Islet precursor cell (in vitro differentiated cells): ENCODE results near the gene IFIT3.
"Not testable (repeated sequence)": the region's sequence is repeated elsewhere in the genome, so short reads cannot be mapped to it uniquely, and the experiment has no call there.

ENCODE experiments used
- DNase-seq: peaks from one replicate; pipeline ENCODE4 v3.0.0-alpha.2; 2018

IFIT3 gene

DNA sequence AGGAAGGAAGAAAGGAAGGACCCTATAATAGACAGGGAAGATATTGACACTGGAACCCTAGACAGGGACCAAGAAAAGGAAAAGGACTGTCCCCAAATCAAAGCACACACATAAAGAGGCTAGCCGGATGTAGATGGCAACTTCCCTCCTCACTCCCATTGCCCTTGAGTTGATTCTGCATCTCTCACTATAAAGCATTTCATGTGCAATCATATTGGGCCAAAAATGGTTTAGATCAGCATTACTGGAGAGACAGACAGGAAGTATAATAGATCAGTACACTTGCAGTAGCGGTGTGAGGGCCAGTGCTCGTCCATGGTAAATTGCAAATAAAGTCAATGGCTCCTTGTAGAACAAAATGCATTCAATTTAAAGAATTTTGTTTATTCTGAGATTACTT, 8.4 kb downstream of the IFIT3 start:
- DNase-seq = no peak

DNA sequence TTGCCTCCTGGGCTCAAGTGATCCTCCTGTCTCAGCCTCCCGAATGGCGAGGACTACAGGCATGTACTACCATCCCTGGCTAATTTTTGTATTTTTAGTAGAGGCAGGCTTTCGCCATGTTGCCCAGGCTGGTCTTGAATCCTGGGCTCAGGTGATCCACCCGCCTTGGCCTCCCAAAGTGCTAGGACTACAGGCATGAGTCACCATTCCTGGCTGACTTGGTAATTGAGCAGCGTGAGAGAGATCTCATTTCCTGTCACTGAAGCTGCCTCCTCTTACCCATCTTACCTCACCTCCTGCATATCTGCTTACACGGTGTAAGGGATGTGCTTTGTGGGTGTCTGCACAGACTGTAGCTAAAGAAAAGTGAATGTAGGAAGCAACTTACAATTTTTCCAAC, 9.7 kb downstream of the IFIT3 start:
- DNase-seq = peak; percentile 76

- no peak for DNase-seq
Measured at GRCh38 chr10:89338713-89339112, 10.9 kb downstream of the IFIT3 start.

DNA sequence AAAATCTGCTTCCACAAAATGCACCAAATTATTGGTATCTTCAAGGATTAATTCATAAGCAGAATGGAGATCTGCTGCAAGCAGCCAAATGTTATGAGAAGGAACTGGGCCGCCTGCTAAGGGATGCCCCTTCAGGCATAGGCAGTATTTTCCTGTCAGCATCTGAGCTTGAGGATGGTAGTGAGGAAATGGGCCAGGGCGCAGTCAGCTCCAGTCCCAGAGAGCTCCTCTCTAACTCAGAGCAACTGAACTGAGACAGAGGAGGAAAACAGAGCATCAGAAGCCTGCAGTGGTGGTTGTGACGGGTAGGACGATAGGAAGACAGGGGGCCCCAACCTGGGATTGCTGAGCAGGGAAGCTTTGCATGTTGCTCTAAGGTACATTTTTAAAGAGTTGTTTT, 12.1 kb downstream of the IFIT3 start:
- DNase-seq = no peak

DNA sequence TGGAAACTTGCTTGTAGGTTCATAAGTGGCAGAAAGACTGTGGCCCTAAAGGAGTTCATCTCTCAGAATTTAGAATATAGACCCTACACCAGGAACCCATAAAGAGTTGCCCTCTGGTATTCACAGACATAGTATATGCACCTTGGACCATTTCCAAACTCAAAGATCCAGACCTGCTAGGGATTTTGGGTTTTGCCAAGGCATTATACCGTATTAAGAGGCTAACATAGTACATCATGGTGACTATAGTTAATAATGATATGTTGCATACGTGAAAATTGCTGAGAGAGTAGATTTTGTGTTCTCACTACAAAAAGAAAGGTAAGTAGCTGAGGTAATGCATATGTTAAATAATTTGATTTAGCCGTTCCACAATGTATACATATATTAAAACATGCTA, 13.9 kb downstream of the IFIT3 start:
- DNase-seq = no peak

DNA sequence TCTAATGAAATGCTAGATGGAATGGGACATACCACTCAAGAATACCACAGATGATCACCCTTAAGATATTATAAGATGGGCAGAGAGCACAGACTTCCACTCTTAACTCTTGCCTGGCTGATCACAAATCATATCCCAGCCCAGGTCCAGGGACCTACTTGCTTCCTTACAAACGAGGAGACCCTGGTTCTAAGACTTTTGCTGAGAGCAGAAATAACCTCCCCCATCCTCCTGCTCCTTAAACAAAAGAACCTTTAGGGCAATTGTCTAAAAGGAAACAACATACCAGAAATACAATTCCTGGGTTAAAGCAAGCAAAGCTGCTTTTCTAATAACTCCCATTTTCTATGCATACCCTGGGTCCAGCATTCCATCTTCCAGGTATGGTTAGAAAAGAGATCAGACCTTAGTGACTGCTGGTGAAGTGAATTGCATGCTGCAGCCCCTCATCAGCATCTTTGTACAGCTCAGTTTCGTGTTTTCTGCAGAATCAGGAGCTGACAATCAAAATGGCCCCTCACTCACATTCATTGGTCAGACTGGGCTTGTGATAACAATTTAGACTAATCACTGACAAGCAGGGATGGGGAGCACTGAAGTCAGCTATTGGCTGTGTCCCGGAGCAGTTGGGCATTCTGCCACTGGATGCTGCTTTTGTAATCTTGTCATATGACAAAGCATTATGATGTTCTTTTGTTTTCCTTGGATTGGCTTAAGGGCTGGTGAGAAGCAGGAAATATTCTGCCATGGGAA, 14.6 kb downstream of the IFIT3 start:
- no peak for DNase-seq

- DNase-seq = no peak
Measured at GRCh38 chr10:89343089-89343767, 15.4 kb downstream of the IFIT3 start.

DNA sequence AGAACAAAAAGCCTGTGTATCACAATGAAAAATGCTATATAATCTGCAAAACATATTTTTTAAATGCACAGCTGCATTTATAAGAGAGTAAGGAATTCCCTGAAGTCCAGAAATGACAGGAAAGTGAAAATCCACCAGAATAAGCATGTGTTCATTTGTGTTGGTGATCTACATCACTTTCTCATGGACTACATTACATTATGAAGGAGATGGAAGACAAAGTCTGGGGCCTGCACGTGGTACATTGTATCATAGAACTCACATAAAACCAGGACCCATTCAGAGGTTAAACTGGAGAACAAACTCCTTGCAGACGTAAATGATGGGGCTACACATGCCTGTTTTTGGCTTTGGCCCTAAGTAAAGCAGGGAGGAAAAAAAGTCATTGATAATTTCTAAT, 16.4 kb downstream of the IFIT3 start:
- no peak for DNase-seq

DNA sequence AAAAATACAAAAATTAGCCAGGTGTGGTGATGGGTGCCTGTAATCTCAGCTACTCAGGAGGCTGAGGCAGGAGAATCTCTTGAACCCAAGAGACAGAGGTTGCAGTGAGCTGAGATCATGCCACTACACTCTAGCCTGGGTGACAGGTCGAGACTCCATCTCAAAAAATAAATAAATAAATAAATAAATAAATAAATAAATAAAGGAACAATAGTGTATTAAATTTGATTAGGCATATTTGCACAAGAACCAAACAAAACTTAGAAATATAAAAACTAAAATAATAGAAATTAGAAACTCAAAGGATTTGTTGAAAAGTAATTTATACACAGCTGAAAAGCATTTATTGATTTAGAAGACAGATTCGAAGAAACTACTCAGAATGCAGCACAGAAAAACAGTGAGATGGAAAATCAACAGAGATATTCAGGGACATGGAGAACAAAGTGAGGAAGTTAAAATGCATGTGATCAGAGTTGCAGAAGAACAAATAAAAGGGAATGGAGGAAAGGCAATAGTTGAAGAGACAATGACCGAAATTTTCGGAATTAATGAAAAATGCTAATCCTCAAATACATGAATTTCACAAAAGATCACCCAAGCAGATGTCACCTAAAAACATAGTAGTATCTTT, 17.7 kb downstream of the IFIT3 start:
- no peak for DNase-seq

DNA sequence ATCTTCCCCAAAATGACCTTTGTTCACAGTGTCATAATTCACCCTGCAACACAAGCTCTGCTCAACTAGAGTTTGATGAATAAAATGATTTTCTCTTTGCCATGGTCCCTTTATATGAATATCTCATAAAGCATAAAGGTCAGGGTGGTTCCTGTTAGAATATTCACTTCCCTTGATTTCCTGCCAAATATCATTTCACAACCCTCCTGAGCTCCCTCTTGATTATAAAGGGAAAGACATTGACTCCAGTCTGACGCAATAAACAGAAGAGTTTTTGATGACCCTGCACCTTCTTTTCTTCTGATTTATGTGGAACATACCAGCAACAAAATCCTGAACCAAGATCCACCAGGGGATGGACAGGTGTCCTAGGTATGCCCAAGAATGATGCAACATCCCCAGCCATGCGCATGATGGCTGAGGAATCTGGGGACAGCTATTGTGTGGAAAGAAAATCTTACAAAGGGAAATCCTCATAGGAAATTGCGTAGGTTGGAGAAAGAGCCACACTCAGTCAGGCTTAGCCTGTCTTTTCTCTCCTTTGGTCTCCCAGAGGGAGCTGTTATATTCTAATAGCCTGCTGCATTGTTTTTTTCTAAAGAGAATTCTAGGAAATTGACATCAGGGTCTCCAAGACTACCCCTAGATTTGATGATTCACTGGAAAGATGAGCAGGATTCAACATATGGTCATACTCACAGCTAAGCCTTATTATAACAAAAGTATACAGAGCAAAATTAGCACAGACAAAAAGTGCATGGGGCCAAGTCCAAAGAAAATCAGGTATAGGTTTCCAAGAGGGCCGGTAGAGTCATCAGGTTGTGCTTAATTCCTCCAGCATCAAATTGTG, 18.8 kb downstream of the IFIT3 start:
- DNase-seq = no peak

GRCh38 chr10:89347701-89348457, 20.1 kb downstream of the IFIT3 start:
- no peak for DNase-seq

- no peak for DNase-seq
Measured at GRCh38 chr10:89348481-89348880, 20.7 kb downstream of the IFIT3 start.

- no peak for DNase-seq
Measured at GRCh38 chr10:89348975-89349374, 21.2 kb downstream of the IFIT3 start.

- DNase-seq = not testable (repeated sequence)
Measured at GRCh38 chr10:89350631-89351315, 23.0 kb downstream of the IFIT3 start.

DNA sequence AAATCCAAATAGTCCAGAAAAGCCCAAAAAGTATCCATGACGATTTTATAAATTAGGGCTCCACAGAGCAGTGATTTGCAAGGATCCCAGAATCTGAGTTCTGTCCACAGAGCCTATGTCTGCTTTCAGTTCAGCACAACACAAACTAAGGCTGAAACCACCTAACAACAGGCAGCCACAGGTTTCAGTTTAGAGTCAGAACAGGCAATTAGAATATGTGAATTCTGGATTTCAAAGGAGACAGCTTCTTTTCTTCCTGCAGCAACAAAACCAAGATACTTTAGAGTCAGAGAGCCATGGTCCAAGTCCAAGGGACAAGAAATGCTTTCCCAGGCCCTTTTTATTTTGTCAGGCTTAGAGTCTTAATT, 23.6 kb downstream of the IFIT3 start:
- DNase-seq = no peak

DNA sequence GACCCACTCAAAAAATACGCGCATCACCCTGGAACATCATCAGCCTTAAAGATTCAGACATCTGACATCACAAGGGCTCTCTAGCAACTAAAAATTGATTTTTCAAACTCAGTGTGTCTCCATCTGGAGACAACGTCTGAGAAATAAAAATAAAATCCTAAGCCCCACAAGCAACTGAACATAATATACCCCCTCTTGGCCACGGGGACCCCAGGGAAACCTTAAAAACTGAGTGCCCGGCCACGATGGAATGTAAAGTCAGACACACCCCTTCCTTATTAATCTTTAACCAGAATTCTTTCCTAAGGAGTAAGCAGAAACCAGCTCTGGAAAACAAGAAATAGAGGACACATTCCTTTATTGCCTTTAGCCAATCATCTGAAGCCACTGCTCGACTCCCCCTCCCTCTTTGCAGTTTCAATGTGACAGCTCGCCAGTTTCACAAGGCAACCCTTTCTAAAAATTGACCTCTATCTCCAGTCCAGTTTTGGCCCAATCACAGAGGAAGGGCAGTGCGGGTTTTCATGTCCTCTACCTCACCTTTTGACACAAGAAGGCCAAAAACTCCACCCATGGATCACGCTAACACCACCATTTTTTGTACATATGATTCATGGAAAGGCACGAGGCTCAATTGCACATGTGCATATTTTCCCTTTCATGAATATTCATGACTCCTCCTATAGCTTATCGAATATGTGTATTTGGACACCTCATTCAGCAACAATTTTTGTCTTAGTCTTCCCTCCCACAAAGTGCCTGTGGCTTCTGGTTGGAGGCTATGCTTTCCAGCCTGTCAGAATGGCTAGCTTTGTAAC, 24.2 kb downstream of the IFIT3 start:
- peak; percentile 60 for DNase-seq

DNA sequence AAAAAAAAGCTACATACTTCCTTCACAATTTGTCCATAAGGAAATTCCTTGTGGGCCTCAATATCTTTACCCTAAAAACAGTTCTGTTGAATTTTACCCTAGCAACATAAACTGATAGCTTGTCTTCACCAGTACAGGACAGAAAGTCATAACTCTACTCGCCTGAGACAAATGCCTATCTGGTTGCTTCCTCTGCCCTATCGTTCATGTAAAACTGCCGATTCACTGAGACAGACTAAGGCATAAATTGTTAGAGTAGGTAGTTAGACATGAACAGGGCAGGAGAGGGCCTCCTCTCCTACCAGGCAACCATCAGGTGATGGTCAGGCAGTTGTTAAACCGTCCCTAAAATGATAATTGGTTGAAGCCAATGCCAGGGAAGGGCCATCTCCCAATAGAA, 25.0 kb downstream of the IFIT3 start:
- DNase-seq = no peak

DNA sequence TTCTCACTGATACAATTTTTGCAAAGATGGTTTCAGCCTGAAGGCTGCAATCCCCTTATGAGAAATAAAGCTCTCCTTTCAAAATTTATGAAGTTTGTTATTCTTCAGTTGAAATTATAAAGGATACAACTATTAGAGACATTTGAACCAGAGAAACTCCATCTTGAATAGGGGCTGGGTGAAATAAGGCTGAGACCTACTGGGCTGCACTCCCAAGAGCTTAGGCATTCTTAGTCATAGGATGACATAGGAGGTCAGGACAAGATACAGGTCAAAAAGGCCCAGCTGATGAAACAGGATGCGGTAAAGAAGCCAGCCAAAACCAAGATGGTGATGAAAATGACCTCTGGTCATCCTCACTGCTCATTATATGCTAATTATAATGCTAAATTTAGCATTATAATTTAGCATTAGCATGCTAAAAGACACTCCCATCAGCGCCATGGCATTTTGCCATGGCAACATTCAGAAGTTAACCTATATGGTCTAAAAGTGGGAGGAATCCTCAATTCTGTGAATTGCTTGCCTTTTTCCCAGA, 27.7 kb downstream of the IFIT3 start:
- DNase-seq = no peak

DNA sequence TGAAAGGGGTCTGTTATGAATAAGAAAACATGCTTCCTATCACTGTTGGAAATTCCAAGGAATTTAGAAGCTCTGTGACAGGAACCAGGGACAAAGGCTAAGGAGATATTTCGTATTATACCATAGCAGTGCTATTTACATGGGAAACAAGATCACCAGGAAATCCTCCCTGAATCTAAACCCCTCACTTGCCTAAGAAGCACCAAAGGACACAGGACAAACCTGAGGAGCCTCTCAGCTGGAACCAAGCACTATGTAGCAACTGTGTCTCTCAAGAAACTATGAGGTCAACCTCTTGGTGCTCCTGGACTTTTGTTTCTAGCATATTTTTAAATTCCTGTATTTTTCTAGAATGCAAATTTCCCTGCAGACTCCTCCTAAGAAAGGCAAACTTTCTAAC, 29.3 kb downstream of the IFIT3 start:
- DNase-seq = no peak

DNA sequence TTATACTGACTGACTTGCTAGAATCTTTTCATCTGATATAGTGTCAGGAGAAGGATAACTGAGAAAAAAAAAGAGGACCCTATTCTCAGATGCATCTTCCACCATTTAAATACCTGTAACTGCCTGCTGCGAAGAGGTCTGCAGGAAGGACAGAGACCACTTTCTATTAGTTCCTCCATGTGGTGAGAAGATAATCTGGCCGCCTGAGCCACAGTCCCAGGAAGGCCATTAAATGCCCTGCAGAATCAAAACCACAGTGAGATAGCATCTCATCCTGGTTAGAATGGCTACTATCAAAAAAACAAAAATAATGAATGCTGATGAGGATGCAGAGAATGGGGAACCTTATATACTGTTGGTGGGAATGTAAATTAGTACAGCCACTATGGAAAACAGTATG, 30.2 kb downstream of the IFIT3 start:
- DNase-seq = no peak

DNA sequence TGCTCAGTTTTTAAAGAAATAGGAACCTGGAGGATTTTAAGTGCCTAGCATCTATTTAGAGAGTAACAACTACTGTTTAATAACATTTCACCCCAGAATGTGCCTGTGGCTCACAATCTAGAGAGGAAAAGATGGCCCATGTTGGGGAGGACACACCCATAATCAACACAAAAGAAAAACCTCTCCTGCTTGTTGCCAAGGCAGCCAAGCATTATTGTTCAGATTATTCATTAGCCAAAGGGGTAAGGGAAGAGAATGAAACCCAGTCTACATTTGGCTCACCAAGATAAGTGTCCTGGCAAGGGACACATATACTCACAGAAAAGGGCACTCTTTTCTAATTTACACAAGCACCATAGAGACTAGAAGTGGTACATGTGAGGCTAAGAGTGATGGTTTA, 32.4 kb downstream of the IFIT3 start:
- DNase-seq = no peak
